GM18505 (cell line): ENCODE measurements around the gene CSNK1G1.

Source experiments
- ATAC-seq: cut with Tn5 transposase; IDR thresholded peaks from one replicate; pipeline ENCODE4 v1.9.1; 2021; ENCODE audit not compliant: unreplicated experiment
- POLR2A ChIP-seq: IDR thresholded peaks from 4 replicates; pipeline ENCODE4 v1.6.1; 2011; ENCODE audit warnings: borderline replicate concordance; ENCODE audit not compliant: insufficient read depth, insufficient read length; ENCODE audit errors: extremely low read depth

CSNK1G1 gene

DNA sequence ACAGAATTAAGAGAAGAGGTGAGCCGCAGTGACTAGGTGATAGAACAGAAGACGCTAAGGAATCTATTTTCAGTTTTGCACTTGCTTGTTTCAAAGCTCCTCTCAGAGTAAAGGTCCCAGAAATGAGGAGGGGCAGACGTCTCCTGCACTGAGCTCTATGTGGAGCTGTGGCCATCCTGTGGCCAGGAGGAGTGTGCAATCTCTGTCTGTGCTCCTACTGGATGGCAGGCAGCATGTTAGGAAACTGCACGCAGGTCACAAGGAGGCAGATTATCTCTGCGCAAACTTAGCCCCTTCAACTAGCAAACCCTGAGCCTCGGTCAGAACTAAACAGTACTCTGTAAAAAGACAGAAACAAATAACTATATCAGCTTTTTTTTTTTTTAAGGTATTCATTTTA lies 162.0 kb downstream of the CSNK1G1 start:
- TF ChIP-seq POLR2A: no peak
- no peak for ATAC-seq

DNA sequence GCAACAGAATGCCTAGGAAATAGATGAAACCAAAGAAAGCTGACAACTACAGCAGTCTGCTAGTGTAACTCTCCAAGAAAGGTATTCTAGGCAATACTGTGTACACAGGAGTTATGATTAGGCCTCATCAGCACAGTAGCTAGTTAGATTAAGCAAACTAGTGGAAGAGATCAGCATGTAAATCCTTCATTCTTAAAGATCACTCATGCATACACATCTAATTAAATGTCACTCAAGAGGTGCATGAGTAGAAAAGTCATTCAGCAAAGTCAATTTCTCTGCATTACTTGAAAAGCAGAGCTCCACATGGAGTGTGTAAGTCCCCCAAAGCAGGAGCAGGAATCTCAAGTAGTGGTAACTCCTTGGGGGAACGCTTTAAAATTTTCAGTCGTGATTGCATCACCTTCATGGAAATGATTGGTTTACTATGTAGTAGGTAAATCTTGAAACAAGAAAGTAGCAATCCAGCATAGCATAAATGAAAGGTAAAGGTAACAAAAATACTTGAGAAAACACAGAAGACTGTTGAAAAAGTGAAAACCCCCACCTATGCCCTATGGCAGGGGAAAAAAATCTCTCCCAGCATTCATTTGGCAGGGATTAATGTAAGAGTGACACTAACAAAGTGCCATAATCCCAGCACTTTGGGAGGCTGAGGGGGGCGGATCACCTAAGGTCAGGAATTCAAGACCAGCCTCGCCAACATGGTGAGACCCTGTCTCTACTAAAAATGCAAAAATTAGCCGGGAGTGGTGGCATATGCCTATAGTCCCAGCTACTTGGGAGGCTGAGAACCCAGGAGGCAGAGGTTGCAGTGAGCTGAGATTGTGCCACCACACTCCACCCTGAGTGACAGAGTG lies 163.8 kb downstream of the CSNK1G1 start:
- no peak for TF ChIP-seq POLR2A
- no peak for ATAC-seq

- no peak for TF ChIP-seq POLR2A
- ATAC-seq: no peak
Measured at GRCh38 chr15:64187396-64188191, 168.4 kb downstream of the CSNK1G1 start.

- no peak for TF ChIP-seq POLR2A
- no peak for ATAC-seq
Measured at GRCh38 chr15:64185146-64185911, 170.6 kb downstream of the CSNK1G1 start.

DNA sequence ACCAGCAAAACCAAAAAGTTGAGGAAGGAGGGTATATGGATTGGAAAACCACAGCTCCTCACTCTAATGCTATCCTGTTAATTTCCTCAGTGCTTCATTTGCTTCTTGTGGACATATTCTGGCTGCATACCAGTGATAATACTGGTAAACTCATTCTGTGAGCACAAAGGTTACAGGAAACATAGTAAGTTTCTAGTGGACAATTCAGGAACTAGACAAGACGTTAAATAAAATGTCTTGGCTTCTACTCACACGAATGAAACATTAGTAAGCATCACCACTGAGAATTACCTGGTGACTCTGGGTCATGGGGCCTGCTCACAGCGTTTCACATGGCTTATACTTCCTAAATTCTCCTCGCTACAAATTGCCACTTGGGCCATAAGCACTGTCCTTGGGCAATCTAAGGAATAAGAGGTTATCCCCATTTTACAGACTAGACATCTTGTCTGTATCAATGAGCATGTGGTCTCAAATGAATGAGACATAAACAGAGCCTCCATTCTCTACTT lies 173.1 kb downstream of the CSNK1G1 start:
- ATAC-seq: no peak
- no peak for TF ChIP-seq POLR2A

DNA sequence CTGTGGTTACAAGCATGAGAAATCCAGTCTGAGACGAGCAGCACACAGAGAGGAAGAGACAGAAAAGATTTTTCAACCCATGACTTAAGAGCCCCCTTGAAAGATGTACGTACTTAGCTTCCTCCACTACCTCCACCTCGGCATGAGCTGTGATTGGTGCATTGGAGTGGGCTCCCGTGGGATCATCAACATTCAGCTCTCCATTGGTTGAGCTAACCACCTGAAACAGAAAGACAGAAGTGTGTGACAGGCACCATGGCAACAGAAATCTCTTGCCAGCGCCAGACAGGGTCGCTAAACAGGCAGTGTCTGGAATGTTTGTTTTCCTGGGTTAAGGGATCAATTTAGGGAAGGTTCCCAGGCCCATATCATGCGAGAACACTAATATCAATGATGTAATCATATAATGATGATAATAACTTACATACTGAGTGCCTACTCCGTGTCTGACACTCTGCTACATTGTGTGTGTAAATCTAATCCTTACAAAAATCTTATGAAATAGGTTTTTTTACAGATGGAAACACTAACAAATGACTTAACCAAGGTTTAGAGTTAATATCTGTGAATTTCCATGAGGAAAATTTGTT lies 175.6 kb downstream of the CSNK1G1 start:
- ATAC-seq: no peak
- no peak for TF ChIP-seq POLR2A

DNA sequence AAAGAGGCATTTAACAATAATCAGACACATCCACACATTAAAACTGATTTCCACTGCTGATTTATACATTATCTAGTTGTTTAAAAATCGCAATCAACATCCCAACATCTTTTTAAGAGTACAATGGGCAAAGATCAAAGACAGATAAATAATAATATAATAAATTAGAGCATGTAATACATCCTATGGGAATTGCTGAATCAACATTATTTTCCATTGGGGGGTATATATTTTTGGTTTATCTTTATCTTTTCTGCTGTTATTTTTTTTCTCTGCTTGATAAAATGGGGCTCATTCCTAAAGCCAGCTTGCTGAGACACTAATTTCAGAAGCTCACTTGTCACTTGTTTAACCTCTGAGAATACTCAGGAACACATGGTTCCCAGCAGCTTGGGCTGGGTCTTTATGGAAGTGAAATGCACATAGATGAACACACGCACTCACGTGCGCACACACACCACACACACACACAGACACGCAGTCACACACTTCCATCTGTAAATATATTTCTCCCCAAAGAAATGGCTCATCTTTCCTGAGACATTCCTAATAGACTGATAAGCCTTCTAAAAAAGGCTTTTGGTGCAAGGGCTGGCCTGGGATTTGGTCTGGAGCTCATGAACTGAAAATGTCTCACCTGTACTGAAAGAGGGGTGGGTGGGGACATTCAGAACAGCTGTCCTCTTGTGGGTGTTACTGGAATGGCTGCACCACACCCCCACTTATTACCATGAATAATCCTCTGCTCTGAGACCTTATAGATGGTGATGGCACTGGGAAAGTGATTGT lies 189.7 kb downstream of the CSNK1G1 start:
- ATAC-seq: no peak
- TF ChIP-seq POLR2A: no peak

GRCh38 chr15:64164436-64164835 lies 191.5 kb downstream of the CSNK1G1 start:
- no peak for ATAC-seq
- no peak for TF ChIP-seq POLR2A

- TF ChIP-seq POLR2A: no peak
- no peak for ATAC-seq
Measured at GRCh38 chr15:64163659-64164362, 192.2 kb downstream of the CSNK1G1 start.

- ATAC-seq: peak; percentile 91
- TF ChIP-seq POLR2A: peak; percentile 95
Measured at GRCh38 chr15:64162869-64163658, 192.9 kb downstream of the CSNK1G1 start, which contains the start of gene PPIB. Gene PPIB (minus strand): TSS chr15:64163022. CDS start chr15:64162986, 36 bp downstream.

DNA sequence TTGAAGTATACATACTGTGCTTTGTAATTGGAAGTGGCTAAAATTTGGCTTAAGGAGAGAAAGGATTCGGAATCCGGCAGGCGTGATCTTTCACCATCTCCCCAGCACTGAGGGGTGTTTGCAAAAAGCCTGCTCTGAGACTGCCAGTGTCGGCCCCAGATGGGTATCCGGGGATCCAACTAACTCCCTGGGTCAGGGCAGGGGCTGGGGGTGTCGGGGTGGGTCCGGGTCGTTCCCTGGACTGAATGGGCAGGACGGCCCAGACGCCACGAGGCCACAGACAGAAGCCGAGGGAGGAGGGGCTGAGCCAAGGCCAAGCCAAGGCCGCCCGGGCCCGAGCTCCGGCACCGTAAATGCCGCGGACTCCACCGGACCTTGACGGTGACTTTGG lies 193.5 kb downstream of the CSNK1G1 start:
- no peak for TF ChIP-seq POLR2A
- no peak for ATAC-seq
